NCI-H2196 treated with DMSO at 0.1 percent for 48 hours (cell line): ENCODE measurements around the gene SDC3.

Experiments used
- DNase-seq: peaks from one replicate; lab custom pipeline; 2025; ENCODE audit not compliant: unreplicated experiment; lab: John Stamatoyannopoulos, UW

Gene SDC3

GRCh38 chr1:30855686-30856259 lies 52.8 kb downstream of the SDC3 start:
- DNase-seq: no peak

- no peak for DNase-seq
These were observed 55.2 kb downstream of the SDC3 start for GRCh38 chr1:30853350-30853749.

GRCh38 chr1:30852026-30852425 lies 56.5 kb downstream of the SDC3 start:
- DNase-seq: peak; percentile 47

DNA sequence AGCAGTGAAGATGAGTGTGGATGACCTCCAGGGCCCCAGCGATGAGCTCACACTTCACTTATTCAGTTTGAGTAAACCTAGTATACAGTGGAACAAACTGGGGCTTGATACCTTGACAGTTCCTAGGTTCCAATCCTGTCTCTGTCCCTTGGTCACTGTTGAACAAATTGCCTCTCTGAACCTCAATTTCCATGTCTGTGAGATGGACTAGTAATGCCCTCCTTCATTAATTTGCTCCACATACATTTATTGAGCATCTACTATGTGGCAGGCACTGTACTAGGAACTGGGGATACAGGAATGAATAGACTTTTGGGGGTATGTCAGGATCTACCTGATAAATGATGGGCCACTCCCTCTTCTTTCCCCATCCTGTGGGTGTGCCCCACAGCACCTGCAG lies 57.3 kb downstream of the SDC3 start:
- no peak for DNase-seq

GRCh38 chr1:30850607-30851006 lies 58.0 kb downstream of the SDC3 start:
- DNase-seq: no peak

DNA sequence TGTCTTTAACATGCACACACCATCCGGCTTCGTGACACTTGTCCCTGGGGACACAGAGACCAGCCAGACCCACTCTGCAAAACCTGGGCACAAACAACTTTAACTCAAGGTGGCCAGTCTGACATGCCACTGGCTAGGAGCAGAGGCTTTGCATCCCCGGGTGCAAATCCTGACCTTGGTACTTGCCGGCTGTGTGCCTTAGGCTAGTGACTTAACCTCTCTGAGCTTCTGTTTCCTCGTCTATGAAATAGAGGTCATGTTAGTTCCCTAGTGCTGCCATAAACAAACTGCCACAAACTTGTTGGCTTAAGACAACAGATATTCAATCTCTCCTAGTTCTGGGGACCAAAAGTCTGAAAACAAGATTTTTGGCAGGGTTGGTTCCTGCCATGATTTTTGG lies 60.4 kb downstream of the SDC3 start:
- no peak for DNase-seq

DNA sequence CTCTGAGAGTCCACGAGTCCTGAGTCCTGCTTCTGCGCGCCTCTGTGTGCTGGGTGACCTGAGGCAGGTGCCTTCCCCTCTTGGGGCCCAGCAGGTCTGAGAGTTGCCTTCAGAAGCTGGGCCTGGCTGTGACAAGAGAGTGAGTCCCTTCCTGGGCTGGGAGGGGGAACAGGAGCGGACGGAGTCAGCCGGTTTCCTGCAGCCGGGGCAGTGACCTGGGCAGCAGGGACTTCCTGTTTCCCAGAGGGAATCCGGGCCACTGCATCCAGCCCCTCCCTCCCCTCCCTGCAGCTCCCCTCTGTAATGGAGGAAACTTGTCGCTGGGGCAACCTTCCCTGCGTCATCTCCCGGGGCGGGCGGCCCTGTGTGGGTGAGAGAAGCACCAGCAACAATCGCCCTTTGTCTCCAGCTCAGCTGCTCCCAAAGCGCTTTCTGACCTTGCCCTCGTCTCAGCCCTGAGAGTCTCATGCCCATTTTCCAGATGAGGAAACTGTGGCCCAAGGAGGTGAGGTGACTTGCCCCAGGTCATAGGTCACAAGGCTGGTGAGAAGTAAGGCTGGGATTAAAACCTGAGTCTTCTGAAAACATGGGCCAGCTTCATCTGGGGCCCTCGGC lies 61.1 kb downstream of the SDC3 start:
- DNase-seq: no peak

DNA sequence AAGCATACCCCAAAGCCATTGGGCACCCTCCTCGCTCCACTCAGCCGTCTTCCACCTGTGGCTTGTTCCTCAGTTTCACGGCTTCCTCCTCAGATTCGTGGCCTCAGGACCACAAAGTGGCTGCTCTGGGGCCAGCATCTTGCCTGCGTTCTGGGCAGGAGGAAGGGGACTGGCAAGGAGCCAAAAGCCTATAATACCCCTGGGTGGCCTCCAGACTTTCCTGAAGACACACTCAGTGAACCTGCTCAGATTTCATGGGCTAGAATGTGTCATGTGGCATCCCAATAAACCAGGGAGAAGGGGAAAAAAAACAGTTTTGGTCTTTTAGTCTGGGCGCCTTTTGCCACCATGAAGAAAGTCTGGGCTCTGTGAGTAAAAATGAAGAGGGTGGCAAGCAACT lies 62.0 kb downstream of the SDC3 start:
- no peak for DNase-seq

GRCh38 chr1:30845904-30846290 lies 62.7 kb downstream of the SDC3 start:
- DNase-seq: no peak

DNA sequence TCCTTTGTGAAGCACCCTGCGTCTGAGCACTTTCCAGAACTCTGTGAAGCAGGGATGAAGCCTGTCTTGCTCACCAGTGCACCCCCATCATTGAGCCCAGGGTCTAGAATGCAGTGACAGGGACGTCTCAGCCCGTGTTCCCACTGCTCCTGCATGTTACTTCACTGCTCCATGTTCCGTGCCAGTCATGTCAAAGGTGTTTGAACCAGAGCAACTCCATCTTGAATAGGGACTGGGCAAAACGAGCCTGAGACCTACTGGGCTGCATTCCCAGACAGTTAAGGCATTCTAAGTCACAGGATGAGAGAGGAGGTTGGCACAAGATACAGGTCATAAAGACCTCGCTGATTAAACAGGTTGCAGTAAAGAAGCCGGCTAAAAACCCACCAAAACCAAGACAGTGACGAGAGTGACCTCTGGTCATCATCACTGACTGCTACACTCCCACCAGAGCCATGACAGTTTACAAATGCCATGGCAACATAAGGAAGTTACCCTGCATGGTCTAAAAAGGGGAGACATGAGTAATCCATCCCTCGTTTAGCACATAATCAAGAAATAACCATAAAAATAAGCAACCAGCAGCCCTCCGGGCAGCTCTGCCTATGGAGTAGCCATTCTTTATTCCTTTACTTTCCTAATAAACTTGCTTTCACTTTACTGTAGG lies 63.2 kb downstream of the SDC3 start:
- no peak for DNase-seq

DNA sequence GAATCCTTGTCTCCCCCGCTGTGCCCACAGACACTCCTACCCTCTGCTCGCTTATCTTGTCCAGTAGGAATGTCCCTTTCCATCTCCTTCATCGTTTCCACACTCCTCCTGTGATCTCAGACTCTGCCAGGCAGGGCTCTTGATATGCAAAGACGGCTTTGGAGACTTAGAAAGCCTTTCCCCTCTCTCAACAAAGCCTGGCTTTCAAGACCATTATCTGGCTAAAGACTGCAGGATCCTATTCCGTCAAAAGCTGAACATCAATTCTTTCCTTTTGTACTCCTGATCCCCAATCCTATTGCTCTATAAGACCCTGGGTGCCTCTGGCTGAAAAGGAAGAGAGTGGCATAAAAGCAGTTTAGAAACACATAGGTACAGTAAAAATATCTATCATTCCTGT lies 63.9 kb downstream of the SDC3 start:
- no peak for DNase-seq

DNA sequence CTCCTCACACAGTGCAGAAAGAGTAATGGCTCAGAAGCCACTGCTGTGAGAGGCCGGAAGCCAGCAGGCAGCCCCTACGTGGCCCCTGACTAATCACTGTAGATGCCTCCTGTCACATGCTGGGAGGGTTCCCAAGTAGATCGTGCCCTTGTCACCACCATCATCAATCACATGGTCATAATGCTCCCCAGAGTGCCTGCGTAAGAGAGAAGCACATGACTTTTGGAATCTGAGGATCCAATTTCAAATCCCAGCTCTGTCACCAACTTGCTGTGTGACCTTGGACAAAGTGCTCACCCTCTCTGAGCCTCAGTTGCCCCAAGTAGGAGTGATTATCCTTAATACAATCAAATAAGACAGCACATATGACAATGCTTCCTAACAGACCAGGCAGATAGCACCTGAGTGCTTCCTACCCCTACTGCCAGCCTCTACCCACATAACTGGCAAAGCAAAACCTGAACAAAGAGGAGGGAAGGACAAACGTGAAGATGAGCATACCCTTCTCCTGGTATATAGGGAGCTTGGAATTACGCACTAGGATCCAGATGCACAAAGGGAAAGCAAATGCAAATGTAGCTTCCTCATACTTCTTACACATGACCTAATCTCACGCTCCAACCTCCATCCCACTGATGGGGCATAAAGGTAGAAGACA lies 65.7 kb downstream of the SDC3 start:
- no peak for DNase-seq

GRCh38 chr1:30840904-30841598 lies 67.5 kb downstream of the SDC3 start:
- peak; percentile 59 for DNase-seq

DNA sequence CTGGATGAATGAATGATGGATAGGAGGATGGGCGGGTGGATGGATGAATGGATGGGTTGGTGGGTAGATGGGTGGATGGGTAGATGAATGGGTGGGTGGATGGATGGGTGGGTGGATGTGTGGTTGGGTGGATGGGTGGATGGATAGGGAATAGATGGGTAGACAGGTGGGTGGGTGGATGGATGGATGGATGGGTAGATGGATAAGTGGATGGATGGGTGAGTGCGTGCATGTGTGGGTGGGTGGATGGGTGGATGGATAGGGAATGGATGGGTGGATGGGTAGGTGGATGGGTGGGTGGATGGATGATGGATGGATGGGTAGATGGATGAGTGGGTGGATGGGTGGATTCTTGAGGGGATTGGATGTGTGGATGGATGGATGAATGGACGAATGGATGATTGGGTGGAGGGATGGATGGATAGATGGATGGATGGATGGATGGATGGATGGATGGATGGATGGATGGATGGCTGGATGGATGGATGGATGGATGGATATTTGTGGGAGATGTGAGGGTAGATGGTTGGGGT lies 68.7 kb downstream of the SDC3 start:
- no peak for DNase-seq

DNA sequence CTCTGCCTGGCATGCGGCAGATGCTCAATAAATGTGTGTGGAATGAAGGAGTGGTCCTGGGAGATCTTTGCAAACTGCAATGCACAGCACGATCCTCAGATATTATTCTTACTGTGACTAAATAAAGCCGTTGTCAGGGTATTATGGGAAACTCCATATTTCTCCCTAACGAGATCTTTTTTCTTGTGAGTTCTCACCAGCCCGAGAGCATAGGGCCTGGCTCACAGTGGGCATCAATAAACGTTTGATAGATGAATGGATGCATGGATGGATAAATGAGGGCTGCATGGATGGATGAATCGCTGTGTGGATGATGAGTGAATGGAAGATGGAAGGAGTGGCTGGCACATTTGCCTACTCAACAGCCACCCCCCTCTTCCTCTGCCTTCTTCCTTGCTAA lies 69.6 kb downstream of the SDC3 start:
- no peak for DNase-seq

DNA sequence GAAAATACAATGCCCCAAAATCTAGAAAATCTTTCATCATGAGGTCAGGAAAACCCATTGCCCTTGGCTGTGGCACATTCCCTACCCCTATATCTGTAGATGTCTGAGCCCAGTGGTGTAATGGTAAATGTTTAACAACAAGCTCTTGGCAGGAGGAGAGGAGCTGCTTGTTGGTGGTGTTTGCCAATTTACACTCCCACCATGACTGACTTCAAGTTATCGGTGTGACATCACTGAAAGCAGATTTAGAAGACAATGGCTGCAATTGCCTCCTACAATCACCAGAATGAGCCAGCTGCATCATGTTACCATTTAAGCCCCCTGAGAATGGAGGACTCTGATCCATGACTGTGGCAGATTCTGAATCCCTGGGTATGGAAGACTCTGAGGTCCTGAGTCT lies 70.9 kb downstream of the SDC3 start:
- DNase-seq: no peak

DNA sequence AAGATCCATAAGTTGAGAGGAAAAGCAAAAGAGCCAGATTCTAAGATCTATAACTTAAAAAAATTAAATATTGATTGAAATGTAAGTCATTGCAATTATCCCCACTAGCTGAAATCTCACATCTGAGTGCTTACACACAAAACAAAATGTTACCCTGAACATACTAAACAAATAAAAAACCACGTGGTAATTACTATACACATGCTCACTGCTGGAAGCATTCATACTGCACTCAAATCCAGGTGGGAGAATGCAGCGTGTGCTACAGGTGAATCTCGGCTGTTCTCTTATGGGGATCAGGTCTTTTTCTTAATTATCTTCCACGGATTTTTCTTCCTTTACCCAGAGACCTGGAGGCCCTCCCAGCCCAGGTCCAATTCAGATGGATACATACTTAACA lies 74.3 kb downstream of the SDC3 start:
- no peak for DNase-seq

DNA sequence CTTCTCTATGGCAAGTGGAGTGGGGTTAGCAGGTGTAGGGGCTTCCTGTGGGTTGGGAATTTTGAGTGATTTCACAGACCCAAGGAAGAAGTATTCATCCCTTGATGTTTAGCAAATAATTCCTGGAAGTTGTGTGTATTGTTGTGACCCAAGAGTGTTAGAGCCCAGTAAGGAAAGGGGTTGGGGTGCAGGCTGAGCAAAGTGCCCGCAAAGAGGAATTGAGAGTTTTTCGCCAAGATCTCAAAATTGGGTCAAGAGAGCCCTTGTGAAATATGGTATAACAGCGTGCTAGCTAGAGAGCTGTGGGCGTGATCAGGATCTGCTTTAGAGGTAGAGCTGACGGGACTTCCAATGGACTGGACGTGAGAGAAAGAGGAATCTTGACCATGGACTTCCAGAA lies 78.0 kb downstream of the SDC3 start:
- no peak for DNase-seq

DNA sequence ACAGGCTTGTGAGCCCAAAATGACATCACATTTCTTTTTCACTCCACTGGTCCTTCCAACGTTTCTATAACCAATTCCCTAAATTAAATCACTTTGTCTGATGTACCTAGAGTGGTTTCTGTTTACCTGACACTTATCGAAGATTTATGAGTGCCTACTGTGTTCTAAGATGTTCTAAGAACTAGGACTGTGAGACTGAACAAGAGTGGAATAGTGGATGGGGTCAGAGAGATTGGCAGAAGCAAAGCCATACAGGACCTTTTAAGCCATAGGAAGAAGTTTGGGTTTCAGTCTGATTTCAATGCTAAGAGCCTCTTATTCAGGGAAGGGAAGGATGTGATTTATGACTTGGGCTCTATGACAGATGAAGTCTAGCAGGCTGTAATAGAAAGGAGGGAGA lies 78.7 kb downstream of the SDC3 start:
- no peak for DNase-seq

GRCh38 chr1:30824736-30825429 lies 83.7 kb downstream of the SDC3 start:
- no peak for DNase-seq
